Right renal pelvis (tissue), 4 donors: ENCODE measurements around the gene CNNM3. TPM values are rescaled to one million over a fixed set of nuclear protein-coding genes. Genes with fewer than 3 reads are reported as not detected.
"Not testable (repeated sequence)": the region's sequence is repeated elsewhere in the genome, so short reads cannot be mapped to it uniquely, and the experiment has no call there.

ENCODE experiments used
- DNase-seq, 4 donors: peaks; one replicate each; pipeline ENCODE4 v3.0.0-alpha.2; 2013; ENCODE audit warnings: low read depth in 4 of 4, low spot score in 3 of 4, missing footprints in 1 of 4
- polyA plus RNA-seq, 4 donors: library from polyadenylated mRNA; unstranded; fragments of 120-200 nt; gene quantifications; one replicate each; pipeline ENCODE4 v1.2.1, GENCODE V29; 2013; ENCODE audit not compliant: insufficient read length in 4 of 4

Gene CNNM3
- polyA plus RNA-seq, 4 donors: 29.5 to 40.1 (median 32.7) TPM

DNA sequence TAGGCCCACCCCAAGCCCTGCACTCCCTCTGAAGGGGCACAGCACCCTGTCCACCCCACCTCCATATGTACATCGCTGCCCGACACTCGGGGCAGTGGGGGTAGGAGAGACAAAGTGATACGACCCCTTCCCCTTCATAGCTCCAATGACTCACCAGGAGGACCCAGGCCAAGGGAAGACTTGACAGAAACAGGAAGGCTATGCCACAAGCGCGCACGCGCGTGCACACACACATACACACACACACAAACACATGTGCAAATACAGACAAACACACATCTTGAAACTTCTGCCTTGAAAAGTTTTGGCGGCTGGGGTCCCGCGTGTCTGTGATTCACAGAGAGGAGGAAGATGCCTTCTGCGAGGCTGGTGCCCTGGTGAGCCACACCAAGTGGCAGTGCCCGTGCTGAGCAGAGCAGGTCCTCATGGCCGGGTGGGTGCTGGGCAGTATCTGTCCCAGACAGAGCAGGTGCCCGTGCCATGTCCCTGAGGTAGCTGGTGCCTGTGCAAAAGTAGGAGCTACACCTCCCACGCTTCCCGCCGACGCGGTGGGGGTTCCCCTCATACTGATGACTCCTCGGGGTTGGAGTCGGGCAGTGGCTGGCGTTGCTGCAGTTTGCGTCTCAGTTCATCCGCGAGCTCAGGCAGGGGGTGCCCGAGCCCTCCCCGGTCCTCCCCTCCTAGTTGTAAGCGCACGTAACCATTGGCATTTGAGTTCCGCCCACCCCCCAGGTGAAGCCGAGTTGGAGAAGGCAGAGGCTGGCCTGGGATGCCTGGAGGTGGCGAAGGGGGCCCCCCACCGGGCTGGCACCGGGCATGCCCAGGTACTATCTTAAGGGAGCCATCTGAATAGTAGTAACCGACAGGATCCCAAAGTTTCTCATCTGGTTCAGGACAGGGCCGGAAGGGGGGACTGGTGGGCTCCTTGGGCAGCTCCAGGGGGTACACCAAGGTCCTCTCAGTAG is 44.3 kb downstream of the CNNM3 start:
- DNase-seq: no peak

DNA sequence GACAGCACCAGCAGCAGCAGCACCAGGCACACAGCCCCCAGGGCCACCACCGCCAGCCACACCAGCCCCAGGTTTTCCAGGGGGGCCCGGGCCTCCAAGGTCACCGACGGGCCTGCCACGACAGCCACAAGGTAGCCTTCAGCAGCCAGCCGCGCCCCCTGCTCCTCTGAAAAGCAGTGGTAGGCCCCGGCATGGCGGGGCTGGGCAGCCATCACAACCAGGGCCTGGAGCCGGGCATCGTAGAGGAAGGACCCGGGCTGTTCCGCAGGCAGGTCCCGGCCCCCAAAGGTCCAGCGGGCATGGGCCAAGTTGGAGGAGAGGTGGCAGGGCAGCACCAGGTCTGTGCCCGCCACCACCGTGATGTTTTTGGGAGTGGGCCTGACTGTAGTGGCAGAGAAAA is 45.0 kb downstream of the CNNM3 start:
- DNase-seq: no peak

DNA sequence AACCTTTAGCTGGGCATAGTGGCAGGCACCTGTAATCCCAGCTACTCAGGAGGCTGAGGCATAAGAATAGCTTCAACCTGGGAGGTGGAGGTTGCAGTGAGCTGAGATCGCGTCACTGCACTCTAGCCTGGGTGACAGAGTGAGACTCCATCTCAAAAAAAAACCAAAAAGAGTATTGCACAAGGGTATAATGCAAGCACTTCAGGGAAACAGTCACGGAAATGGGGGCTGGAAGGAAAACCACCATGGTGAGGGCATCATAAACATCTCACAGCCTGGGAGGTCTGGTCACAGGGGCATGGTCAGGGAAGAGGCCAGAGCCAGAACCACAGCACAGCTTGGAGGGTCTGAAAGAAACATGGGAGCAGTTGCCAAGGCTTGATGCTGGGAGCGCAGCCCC is 47.0 kb downstream of the CNNM3 start:
- not testable (repeated sequence) for DNase-seq

DNA sequence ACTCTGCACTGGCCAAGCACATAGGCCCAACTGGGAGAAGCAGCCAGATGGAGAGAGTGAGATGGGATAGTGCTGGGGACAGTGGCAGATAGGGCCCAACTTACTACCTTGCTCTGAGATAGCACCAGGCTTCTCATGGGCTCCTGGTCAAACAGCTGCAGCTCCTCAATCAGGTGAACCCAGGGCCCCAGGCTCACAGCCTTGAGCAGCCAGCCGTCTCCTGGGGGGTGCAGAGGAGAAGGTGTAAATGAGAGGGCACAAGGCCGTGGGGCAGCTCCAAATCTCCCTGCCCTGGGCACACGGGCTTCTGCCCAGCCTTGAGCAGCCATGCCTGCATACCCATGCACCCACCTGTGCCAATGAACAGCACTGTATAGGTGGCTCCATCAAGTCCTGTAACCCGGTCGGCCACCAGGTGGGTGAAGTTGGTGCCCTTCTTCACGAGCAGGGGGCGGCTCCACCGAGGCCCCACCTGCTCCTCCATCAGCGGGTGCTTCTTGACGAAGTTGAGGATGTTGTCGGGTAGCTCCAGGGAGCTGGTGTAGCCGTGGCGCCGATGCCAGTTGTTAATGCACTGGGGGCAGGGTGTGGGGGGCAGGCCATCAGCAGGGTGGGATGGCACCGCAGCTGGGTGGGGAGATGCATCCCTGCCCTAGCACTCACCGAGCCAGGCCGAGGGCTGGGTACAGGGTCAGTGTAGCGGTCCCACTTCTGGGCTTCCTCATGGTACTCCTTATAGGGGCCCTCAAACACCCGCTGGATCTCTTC is 47.7 kb downstream of the CNNM3 start:
- DNase-seq: no peak

DNA sequence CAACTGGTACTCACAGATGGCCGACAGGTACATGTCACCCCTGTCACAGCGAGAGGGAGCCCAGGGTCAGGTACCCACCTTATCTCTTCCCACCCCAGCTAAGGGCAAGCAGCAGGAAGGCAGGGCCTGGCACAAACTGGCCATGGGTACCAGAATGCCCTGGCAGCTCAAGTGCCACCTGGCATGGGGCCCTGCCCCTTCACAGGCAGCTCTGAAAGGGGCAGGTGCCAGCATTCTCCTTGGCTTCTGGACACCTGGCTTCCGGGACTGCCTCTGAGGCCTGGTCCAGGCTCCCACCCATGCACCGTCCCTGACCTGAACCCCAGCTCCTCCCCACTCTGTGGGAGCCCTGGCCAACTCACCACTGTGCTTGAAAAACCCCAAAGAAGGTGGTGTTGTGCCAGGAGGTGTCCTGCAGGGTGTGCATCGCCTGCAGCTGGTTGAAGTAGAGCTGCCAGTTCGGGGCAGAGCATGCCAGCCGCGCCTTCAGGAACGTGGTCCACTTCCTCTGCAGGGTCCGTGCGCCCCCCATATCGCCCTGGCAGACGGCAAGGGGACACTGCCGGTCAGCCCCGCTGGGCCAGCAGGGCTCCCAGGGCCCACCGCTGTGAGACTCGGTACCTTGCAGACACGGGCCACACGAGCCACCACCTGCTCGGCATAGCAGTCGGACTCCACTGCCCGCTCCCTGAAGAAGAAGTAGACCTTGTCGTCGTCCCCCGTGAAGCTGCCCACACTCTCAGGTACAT is 48.4 kb downstream of the CNNM3 start:
- no peak for DNase-seq

DNA sequence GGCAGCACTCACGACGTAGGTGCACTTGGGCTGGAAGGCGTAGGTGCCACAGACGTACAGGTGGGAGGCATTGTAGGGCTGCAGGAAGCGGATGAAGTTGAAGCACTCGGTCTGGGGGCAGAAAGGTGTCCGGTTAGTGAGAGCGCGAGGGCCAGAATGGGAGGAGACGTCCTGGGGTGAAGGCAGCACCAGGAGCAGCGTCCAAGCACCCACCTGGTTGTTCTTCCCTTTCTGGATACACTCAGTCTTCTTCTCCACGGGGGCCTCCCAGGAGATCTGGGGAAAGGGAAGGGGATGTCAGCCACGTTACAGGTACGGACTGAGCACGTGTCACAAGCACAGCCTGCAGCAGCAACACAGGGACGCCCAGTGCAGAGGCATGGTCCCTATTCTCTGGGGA is 49.6 kb downstream of the CNNM3 start:
- no peak for DNase-seq

DNA sequence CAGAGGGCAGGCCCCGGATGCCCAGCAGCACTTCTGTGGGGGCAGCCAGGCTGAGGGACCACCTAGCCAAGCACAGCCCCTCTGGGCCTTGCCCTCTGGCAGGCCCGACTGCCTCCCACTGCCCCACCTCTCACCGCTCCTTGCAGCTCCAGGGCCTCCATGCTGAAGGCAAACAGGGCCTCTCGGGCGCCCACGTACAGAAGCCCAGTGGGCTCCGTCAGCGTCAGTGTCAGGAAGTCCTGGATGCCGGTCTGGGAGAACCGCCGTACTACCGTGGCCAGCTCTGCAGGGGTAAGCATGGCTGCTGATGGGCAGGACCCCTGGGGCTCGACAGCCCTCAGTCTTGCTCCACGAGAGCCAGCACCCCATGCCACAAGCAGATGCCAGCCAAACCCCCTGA is 50.1 kb downstream of the CNNM3 start:
- DNase-seq: no peak

DNA sequence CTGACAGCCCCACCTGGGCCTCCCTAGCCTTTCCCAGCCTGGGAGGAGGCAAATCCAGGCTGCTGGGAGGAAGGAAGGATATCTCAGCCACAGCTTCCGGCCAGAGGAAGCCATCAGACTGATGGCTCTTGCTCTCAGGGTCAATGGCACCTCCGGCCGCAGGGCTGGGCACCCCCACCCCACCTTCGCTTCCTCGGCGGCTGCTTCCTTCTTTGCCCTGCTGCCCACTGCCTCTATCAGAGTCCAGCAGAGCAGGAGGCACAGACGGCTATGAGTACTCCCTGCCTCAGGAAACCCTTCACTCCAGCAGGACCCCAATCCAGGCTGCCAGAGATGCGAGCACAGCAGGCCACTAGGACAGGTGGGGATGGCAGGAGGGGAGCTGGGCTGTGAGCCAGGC is 50.5 kb downstream of the CNNM3 start:
- no peak for DNase-seq

DNA sequence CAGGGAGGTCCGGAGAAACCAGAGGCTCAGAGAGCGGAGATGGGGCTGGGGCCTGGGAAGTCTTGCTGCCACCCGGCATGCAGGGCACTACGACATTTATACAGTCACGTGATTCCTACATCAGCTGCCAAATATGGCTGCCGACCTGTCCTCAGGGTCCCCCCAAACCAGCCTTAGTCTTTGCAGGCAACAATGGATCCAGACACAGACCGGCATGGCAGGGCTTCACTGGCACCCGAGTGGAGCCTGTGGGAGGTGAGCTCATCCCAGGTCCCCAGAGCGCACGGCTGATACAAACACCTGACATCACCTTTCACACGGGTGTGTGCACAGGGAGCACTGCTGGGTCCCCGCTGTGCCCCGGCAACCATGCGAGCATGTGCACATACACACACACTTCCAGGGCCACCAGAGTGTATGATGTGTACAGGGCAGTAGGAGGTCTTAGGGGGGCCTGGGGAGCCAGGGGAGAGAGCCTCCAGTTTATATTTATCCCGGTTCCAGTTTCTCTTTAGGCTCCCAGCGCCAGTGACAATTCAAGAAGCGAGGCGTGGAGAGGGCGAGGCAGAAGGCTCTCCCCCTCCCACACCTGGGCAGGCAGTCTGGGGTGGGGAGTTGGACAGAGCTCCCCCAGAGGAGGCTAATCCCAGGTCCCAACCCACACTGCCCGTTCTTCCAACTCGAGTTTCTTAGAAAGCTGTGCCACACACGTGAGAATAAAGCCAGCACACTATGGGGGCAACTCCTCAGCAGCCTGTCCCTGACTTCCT is 51.1 kb downstream of the CNNM3 start:
- DNase-seq: no peak

DNA sequence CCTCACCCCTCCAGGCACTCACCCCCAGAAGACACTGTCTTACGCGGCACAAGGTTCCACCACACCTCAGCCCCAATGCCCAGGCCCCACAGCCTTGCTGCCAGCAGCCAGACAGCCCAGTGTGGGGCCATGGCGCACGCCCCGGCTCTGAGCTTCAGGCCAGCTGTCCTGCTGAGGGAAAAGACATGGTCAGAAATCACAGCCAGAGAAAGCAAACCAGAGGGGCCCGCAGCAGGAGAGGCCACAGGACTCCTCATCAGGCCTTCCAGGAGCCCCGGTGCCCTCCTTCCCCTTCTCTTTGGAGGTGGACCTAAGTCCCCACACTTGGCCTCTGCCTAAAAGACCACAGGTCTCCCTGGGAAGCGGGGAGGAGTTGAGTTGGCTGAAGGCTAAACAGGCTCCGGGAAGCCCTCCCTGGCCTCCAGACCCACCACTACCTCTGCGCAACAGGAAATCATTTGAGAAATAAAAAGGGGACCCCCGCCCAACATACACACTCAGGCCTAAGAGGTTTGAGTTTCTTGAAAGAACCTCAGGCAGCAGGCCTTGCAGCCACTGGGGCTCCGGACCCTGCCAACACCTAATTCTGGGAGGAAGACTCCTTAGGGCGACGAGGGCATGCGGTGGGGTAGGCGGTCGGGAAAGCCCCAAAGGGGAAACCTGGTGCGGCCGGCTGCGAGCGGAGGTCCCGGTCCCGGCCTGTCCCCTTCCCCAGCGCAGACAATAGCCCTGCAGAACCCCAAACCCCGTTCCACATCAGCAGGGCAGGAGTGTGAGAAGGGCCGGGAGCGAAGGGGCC is 51.9 kb downstream of the CNNM3 start:
- DNase-seq: no peak

DNA sequence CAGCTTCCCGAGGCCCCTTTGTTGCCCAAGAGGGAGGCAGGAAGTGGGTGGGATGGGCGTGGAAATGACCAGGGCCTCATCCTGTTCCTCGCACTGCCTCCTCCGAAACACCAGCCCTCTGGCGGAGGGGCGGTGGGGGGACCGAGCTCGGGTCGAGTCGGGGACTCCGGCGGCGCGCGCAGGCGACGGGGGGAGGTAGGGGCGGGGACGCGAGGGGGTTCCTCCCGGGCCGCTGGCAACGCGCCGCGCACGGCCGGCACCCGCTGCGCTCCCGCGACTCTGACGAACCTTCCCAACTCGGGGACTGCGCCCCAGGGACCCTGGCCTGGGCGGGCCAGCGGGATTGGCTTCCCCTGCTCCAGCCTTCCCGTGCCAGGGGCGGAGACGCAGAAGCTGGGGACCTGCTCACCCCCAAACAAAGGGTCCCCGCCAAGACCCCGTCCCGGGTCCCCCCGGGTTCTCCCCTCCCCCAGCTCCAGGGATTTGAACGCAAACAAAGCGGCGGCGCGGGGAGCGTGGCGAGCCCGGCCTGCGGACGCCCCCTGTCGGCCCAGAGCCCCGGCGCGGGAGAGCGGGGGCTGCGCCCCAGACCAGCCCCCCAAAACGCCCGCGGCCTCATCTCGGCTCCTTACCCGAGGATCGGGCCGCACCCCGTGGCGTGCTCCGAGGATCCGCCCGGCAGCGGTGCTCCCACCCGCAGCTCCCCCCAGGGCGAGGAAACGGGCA is 52.6 kb downstream of the CNNM3 start:
- DNase-seq: peak in 2 of 4 donors; percentile 65 to 76

DNA sequence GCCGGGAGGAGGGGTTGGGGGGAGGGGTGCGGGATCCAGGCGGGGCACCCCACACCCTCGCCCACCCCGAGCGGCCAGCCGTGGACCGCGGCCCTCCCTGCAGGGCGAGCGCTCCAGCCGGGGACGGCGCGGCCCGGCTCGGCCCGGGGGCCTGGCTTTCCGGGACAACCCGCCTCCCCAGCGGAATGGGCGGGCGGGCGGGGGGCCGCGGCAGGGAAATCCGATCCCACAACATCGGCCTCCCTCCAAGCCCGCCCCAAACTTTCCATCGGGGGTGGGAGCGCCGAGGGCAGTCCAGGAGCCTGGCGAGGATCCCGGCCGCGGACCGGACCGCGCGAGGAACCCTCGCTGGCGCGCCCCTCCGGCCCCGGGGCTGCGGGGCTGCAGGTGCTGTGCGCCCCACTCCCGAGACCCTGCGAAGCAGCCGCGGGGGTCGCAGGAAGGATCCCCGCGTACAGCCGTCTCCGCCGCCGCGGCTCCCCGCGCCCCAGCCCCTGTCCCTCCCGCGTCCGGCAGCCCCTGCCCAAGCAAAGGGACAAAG is 53.3 kb downstream of the CNNM3 start:
- peak in 1 of 4 donors; percentile 54 for DNase-seq

DNA sequence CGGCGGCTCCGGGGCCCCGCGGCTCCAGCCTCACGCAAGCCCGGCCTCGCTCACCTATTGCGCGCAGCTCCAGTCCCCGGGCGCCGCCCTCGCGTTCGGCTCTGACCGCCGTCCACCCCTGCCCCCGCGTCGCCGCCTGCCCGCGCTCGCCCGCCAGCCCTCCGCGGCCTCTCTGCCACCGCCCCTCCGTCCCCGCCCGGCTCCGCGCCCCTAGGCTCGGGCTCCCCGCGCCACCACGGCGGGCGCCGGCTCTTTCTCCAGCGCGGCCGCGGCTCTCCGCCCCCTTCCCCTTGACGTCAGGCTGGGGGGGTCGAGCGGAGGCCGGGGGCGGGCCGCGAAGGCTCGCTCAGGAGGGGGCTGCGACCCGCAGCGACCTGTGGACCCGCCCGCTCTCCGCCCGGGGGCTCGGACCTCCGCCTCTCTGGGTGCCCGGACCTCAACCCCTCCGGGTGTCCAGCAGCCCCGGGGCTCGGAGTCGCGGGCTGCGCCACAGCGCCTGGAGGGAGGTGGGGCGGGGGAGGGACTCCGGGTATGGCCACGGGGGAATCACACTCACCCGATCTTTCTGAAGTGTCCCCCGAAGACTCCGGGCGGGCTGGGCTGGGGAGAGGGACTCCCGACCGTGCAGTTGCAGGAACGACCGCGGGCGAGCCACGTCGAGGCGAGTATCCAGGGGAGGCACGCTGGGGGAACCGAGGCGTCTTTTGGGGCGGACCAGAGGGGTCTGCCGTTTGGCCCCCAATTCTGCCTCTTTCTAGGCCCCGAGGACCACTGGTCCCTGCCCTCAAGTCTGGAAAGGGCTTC is 54.0 kb downstream of the CNNM3 start, which contains the start of gene SEMA4C:
Gene SEMA4C (minus strand): TSS at position 259 of the 804 bp plus-strand sequence. CDS start 2,194 bp downstream, outside the sequence.
- DNase-seq: peak in 1 of 4 donors; percentile 48

DNA sequence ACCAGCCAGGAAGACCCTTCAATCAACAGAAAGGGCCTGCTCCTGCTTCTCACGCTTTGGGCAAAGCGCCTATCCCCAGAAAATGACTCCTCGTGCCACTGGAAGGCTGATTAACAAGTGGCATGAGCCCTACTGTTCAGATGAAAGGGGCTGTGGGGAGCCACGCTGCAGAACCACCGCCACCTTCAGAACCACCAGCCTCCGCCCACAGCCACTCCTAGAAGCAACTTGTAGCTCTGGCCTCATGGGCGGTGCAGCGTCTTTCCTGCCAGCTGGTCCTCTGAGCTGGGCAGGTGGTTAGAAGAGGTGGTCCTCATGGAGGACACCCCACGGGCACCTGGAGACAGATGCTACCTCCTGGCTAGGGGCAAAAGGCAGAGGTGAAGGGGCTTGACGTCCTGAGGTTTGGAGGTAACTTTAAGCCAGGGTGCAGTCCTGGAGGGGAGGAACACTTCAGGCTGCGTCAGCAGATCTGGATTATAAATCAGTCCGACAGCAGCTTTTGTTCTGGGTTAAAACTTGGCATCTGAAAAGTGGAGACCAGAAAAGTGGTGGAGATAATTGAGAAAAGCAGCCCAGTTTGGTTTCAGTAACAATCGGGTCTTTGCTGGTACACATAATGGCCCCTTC is 54.7 kb downstream of the CNNM3 start:
- no peak for DNase-seq

DNA sequence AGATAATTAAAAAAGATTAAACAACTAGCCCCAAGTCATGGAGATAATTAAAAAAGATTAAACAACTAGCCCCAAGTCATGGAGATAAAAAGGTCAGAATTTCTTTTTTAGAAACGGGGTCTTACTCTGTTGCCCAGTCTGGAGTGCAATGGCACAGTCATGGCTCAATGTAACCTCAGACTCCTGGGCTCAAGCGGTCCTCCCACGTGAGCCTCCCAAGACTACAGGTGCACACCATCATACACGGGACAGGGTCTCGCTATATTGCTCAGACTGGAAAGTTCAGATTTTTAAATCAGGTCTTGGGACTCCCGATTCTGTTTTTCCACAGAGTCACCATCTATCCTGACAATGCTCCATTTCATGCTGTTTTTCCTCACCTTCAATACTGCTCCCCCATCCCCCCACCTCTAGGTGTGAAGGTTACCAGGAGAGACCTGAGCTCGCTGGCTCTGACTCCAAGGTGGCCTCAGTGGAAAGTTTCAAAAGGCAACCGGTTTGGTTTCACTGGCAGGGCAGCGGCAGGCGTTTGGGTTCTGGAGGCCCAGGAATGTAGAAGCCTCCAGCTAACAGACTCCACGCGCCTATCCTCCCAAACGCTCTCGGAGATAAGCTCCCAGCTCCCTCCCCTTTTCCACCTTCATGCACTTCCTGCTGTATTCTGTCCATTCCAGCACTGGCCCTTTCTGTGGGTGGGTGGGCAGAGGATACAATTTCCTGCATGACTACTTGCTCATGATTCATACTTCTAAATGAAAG is 56.7 kb downstream of the CNNM3 start:
- no peak for DNase-seq

DNA sequence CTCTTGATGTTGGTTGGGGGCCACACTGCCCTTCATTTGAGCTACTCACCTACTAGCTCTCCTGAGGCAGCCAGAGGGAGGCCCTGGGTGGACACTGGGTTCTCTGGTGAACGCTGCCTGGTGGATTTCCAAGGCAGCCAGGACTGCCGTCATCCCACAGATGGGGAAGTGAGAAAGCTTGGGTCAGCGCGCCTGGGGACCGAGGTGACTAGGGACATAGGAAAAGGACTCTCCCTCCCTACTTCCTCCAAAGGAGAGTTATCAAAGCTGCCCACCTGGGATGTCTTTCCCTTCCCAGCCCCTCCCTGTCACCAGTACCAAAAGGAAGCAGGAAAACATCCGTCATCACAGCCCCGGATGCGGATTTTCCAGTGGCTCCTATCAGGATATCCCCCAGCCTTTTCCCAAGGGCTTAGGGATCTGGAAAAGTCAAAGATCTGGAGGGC is 57.6 kb downstream of the CNNM3 start:
- no peak for DNase-seq
